ENCODE results near the gene COL6A5. TPM values are rescaled to one million over a fixed set of nuclear protein-coding genes. Genes with fewer than 3 reads are reported as not detected.
"Not testable (repeated sequence)": the region's sequence is repeated elsewhere in the genome, so short reads cannot be mapped to it uniquely, and the experiment has no call there.

COL6A5 gene
- total RNA-seq, 1 experiment from 2014 or later = 0.32 TPM

DNA sequence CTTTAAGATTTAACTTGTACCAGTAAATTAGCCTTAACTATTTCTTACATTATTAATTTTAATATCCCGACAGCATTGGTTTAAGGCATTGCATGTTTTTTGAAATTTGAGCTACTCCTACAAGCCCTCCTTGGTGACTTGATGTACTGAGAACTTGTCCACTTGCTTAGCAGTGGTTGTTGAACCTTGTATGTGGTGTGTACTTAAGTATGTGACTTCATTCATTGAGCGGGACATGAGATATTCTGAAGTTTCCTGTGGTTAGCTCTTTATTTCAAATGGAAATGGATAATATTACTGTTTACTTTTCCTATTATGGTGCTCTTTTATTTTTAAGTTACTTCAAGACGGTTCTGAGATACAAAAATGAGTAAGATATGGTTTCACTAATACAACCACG, 3.6 kb upstream of the COL6A5 start:
- intact Hi-C loops (cut with micrococcal nuclease; ENCODE audit: unreplicated experiment) = no loop called here
- no peak for DNase-seq (ENCODE audit: low spot score)
- H3K9me3 ChIP-seq (ENCODE audit: low read depth, low read length, poor library complexity, severe bottlenecking) = no peaks in the 10 kb centered on the region
- H3K27me3 ChIP-seq (replicated peaks; ENCODE audit: insufficient read depth, low read depth, low read length, poor library complexity) = peaks cover 30% of the 10 kb centered on the region
- ChIA-PET CTCF (no interaction called here), POLR2A (ENCODE audit: low non-redundant PET) (no interaction called here)
- H3K4me1 ChIP-seq (ENCODE audit: insufficient read depth, low read length, poor library complexity, severe bottlenecking) = no peaks in the 10 kb centered on the region
- H3K36me3 ChIP-seq (ENCODE audit: insufficient read depth, low read length, poor library complexity, severe bottlenecking) = no peaks in the 10 kb centered on the region
- no peak overlapping the region for H3K27ac ChIP-seq (ENCODE audit: low read depth, low read length, poor library complexity, severe bottlenecking)
- no peak overlapping the region for H3K4me3 ChIP-seq (ENCODE audit: low read depth, low read length, poor library complexity, severe bottlenecking)
- TF ChIP-seq, protein P1, sequence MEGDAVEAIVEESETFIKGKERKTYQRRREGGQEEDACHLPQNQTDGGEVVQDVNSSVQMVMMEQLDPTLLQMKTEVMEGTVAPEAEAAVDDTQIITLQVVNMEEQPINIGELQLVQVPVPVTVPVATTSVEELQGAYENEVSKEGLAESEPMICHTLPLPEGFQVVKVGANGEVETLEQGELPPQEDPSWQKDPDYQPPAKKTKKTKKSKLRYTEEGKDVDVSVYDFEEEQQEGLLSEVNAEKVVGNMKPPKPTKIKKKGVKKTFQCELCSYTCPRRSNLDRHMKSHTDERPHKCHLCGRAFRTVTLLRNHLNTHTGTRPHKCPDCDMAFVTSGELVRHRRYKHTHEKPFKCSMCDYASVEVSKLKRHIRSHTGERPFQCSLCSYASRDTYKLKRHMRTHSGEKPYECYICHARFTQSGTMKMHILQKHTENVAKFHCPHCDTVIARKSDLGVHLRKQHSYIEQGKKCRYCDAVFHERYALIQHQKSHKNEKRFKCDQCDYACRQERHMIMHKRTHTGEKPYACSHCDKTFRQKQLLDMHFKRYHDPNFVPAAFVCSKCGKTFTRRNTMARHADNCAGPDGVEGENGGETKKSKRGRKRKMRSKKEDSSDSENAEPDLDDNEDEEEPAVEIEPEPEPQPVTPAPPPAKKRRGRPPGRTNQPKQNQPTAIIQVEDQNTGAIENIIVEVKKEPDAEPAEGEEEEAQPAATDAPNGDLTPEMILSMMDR (conservative IDR thresholded peaks at IDR 0.05; ENCODE audit: low read depth, low read length) = no peak
- TF ChIP-seq EZH2 (IDR thresholded peaks at IDR 0.05; ENCODE audit: borderline replicate concordance, low read depth, low read length, poor library complexity, severe bottlenecking) = no peak
- no TSS peak for BruUV-seq (replicated peaks)

DNA sequence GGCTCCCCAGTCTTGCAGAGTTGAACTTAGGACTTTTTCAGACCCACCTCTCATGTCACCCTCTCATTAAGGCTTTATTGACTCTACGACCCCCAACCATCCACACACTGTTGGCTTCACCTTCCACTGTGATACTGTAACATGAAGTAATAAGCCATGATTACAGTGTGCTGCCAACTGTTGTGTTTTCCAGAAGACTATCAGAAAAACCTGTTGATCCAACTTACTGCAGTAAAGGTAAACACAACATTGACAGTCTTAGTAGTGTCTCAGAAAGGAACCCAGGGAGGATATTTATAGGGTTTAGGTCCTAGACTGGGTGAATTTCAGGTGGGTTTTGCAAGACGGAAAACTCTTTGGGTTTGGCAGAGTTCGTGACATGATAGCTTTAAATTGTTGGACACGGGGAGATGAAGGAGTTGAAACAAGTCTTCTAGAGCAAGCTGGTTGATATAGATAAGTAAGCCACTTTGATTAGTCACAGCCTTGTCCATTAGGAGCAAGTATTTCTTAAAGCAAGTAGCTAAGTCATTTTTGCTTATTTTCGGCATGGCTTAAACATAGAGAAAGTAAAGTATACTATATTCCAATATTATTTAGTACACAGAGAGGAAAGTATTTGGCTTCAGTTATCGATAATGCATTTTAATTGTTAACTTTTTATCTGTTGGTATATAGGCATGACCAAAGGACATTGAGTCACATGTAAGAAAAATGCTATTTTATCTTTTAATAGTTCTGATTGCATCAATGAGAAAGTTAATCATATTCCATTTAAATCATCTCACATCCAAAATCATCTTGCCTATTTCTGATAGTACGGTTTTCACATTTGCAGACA, 2.4 kb upstream of the COL6A5 start:
- no TSS peak for BruUV-seq (replicated peaks)
- Histone ChIP-seq H3K4me3 (ENCODE audit: low read depth, low read length, poor library complexity, severe bottlenecking) (no peak overlapping the region), H3K4me1 (ENCODE audit: insufficient read depth, low read length, poor library complexity, severe bottlenecking) (no peaks in the 10 kb centered on the region), H3K27me3 (replicated peaks; ENCODE audit: insufficient read depth, low read depth, low read length, poor library complexity) (peaks cover 39% of the 10 kb centered on the region), H3K27ac (ENCODE audit: low read depth, low read length, poor library complexity, severe bottlenecking) (no peak overlapping the region), H3K9me3 (ENCODE audit: low read depth, low read length, poor library complexity, severe bottlenecking) (no peaks in the 10 kb centered on the region), H3K36me3 (ENCODE audit: insufficient read depth, low read length, poor library complexity, severe bottlenecking) (no peaks in the 10 kb centered on the region)
- intact Hi-C loops (cut with micrococcal nuclease; ENCODE audit: unreplicated experiment) = no loop called here
- ChIA-PET POLR2A (ENCODE audit: low non-redundant PET) (no interaction called here), CTCF (no interaction called here)
- TF ChIP-seq EZH2 (IDR thresholded peaks at IDR 0.05; ENCODE audit: borderline replicate concordance, low read depth, low read length, poor library complexity, severe bottlenecking) = no peak
- TF ChIP-seq, protein P1 (conservative IDR thresholded peaks at IDR 0.05; ENCODE audit: low read depth, low read length) = no peak
- no peak for DNase-seq (ENCODE audit: low spot score)

DNA sequence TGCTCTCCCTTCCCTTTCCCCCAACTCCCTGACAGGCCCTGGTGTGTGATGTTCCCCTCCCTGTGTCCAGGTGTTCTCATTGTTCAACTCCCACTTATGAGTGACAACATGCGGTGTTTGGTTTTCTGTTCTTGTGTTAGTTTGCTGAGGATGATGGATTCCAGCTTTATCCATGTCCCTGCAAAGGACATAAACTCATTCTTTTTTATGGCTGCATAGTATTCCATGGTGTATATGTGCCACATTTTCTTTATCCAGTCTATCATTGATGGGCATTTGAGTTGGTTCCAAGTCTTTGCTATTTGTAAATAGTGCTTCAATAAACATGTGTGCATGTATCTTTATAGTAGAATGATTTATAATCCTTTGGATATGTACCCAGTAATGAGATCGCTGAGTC, 2.8 kb downstream of the COL6A5 start:
- H3K27me3 ChIP-seq (replicated peaks; ENCODE audit: insufficient read depth, low read depth, low read length, poor library complexity) = peaks cover 39% of the 10 kb centered on the region
- intact Hi-C loops (cut with micrococcal nuclease; ENCODE audit: unreplicated experiment); H3K4me3 ChIP-seq (ENCODE audit: low read depth, low read length, poor library complexity, severe bottlenecking); CTCF ChIA-PET; BruUV-seq (replicated peaks); H3K36me3 ChIP-seq (ENCODE audit: insufficient read depth, low read length, poor library complexity, severe bottlenecking); H3K27ac ChIP-seq (ENCODE audit: low read depth, low read length, poor library complexity, severe bottlenecking); POLR2A ChIA-PET (ENCODE audit: low non-redundant PET); H3K9me3 ChIP-seq (ENCODE audit: low read depth, low read length, poor library complexity, severe bottlenecking); DNase-seq (ENCODE audit: low spot score); H3K4me1 ChIP-seq (ENCODE audit: insufficient read depth, low read length, poor library complexity, severe bottlenecking): not testable (repeated sequence)

DNA sequence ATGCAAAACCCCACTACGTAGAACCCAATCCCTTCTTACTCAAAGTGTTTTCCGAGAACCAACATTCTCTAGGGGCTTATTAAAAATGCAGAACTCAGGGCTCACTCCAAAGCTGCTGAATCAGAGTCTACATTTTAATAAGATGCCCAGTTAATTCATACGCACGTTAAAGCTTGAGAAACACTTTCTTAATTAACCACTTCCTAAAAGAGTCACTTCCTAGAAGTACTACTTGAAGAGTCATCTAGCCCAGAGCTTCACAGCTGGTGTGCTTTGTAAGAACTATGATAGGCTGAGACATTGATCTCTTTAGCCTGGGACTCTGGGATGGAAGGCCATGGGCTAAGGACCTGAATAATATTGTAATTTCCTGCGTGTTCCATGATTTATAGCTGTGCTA, 9.0 kb downstream of the COL6A5 start:
- Histone ChIP-seq H3K4me1 (ENCODE audit: insufficient read depth, low read length, poor library complexity, severe bottlenecking) (peaks cover 21% of the 10 kb centered on the region), H3K27ac (ENCODE audit: low read depth, low read length, poor library complexity, severe bottlenecking) (no peak overlapping the region), H3K27me3 (replicated peaks; ENCODE audit: insufficient read depth, low read depth, low read length, poor library complexity) (no peaks in the 10 kb centered on the region), H3K9me3 (ENCODE audit: low read depth, low read length, poor library complexity, severe bottlenecking) (no peaks in the 10 kb centered on the region), H3K36me3 (ENCODE audit: insufficient read depth, low read length, poor library complexity, severe bottlenecking) (no peaks in the 10 kb centered on the region), H3K4me3 (ENCODE audit: low read depth, low read length, poor library complexity, severe bottlenecking) (no peak overlapping the region)
- intact Hi-C loops (cut with micrococcal nuclease; ENCODE audit: unreplicated experiment) = no loop called here
- ChIA-PET POLR2A (ENCODE audit: low non-redundant PET) (no interaction called here), CTCF (no interaction called here)
- TF ChIP-seq, protein P1 (conservative IDR thresholded peaks at IDR 0.05; ENCODE audit: low read depth, low read length) = no peak
- no peak for TF ChIP-seq EZH2 (IDR thresholded peaks at IDR 0.05; ENCODE audit: borderline replicate concordance, low read depth, low read length, poor library complexity, severe bottlenecking)
- BruUV-seq (replicated peaks) = no TSS peak
- DNase-seq (ENCODE audit: low spot score) = peak; percentile 96

Data from A673 (cell line).